ENCODE data around the gene FPR1. TPM values are rescaled to one million over a fixed set of nuclear protein-coding genes. Genes with fewer than 3 reads are reported as not detected.
A peak's percentile ranks its signal among the peaks of the same experiment; 100 is the strongest.

FPR1 gene
- total RNA-seq, 2 donors from 2014 or later, result 4.4 to 22.7 TPM

DNA sequence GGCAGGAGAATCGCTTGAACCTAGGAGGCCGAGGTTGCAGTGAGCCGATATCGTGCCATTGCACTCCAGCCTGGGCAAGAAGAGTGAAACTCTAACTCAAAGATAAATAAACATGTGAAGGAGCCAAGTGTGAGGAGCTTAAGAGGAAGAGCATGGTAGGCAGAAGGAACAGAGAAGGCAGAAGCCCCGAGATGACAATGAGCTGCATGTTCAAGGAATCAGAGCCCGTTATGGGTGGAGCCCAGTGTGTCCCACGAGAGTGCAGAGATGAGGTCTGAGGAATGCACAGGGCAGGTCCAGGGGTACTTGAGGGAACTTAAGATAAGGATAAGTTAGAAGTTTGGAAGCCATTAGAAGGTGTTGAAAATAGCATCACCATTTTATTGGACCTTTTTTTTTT is 10.0 kb upstream of the FPR1 start:
- no peaks in the 10 kb centered on the region for H3K36me3 ChIP-seq
- H3K27me3 ChIP-seq, result no peaks in the 10 kb centered on the region
- TF ChIP-seq, protein P1, sequence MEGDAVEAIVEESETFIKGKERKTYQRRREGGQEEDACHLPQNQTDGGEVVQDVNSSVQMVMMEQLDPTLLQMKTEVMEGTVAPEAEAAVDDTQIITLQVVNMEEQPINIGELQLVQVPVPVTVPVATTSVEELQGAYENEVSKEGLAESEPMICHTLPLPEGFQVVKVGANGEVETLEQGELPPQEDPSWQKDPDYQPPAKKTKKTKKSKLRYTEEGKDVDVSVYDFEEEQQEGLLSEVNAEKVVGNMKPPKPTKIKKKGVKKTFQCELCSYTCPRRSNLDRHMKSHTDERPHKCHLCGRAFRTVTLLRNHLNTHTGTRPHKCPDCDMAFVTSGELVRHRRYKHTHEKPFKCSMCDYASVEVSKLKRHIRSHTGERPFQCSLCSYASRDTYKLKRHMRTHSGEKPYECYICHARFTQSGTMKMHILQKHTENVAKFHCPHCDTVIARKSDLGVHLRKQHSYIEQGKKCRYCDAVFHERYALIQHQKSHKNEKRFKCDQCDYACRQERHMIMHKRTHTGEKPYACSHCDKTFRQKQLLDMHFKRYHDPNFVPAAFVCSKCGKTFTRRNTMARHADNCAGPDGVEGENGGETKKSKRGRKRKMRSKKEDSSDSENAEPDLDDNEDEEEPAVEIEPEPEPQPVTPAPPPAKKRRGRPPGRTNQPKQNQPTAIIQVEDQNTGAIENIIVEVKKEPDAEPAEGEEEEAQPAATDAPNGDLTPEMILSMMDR (IDR thresholded peaks at IDR 0.05), result no peak
- H3K9me3 ChIP-seq, result no peaks in the 10 kb centered on the region
- H3K27ac ChIP-seq, result no peak overlapping the region
- no peak overlapping the region for H3K4me3 ChIP-seq
- H3K4me1 ChIP-seq, result no peaks in the 10 kb centered on the region
- DNase-seq (ENCODE audit: low spot score), result no peak

DNA sequence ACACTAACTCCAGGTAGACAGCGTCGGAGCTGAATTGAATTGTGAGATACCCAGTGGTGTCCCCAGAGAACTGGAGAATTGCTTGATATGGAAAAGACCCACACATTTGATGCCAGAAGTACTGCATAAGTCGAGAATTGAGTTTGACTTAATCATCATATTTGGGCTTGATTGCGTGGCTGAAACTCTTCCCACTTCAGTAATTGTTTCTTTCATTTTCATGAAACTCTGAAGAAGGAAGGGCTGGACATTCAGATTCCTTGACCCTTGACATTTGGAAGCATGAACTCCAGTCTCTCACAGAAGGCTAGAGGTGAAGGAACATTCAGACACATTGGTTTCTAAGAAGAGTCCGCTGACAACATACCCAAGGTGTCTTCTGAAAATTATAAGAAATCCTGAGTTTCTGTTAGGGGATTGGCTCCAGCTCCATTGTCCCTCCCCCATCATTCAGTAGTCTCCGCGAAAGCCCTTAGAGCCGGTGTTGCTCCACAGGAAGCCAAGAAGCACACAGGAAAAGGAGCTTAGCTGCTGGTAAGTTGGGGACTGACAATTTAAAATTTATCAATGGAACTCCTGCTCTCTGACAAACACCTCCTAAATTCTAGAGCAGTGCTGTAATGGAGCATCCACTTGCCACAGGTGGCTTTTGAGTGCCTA is 9.1 kb upstream of the FPR1 start, which contains the start of gene FPR2:
FPR2 (plus strand) TSS at position 484 of the 660 bp plus-strand sequence. CDS start 7,479 bp downstream, outside the sequence.
- H3K4me1 ChIP-seq, result no peaks in the 10 kb centered on the region
- H3K36me3 ChIP-seq, result no peaks in the 10 kb centered on the region
- TF ChIP-seq, protein P1 (IDR thresholded peaks at IDR 0.05), result no peak
- no peak within 1 kb of the TSS for H3K27ac ChIP-seq
- H3K4me3 ChIP-seq, result no peak within 1 kb of the TSS
- H3K27me3 ChIP-seq, result no peaks in the 10 kb centered on the region
- no peaks in the 10 kb centered on the region for H3K9me3 ChIP-seq
- DNase-seq (ENCODE audit: low spot score), result no peak

DNA sequence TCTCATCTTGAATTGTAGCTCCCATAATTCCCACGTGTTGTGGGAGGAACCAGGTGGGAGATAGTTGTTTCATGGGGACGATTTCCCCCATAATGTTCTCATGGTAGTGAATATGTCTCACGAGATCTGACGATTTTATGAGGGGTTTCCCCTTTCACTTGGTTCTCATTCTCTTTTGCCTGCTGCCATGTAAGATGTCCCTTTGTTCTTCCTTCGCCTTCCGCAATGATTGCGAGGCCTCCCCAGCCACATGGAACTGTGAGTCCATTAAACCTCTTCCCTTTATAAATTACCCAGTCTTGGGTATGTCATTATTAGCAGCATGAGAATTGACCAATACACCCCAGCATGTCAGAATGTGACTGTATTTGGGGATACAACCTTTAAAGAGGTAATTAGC is 3.9 kb upstream of the FPR1 start:
- H3K4me3 ChIP-seq, result no peak overlapping the region
- no peaks in the 10 kb centered on the region for H3K4me1 ChIP-seq
- no peaks in the 10 kb centered on the region for H3K27me3 ChIP-seq
- no peaks in the 10 kb centered on the region for H3K9me3 ChIP-seq
- no peak for DNase-seq (ENCODE audit: low spot score)
- H3K36me3 ChIP-seq, result no peaks in the 10 kb centered on the region
- H3K27ac ChIP-seq, result no peak overlapping the region
- TF ChIP-seq, protein P1 (IDR thresholded peaks at IDR 0.05), result no peak

DNA sequence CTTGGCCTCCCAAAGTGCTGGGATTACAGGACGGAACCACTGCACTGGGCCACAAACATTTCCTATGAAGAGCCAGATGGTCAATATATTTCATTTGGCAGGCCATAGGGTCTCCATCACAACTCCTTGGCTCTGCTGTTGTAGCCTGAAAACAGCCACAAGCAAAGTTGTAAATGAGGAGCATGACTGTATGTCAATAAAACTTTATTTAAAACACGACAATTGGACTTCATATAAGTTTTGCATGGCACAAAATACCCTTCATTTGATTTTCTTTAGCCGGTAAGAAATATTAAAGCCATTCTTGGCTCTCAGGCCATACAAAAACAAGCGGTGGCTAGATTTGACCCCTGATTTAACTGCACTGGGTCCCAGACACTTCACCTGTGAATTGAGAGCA is 3.1 kb upstream of the FPR1 start:
- TF ChIP-seq, protein P1 (IDR thresholded peaks at IDR 0.05), result no peak
- no peak overlapping the region for H3K4me3 ChIP-seq
- H3K36me3 ChIP-seq, result no peaks in the 10 kb centered on the region
- H3K27me3 ChIP-seq, result no peaks in the 10 kb centered on the region
- no peaks in the 10 kb centered on the region for H3K9me3 ChIP-seq
- no peaks in the 10 kb centered on the region for H3K4me1 ChIP-seq
- H3K27ac ChIP-seq, result peak overlapping the region in 1 of 2 donors; percentile 3
- no peak for DNase-seq (ENCODE audit: low spot score)

DNA sequence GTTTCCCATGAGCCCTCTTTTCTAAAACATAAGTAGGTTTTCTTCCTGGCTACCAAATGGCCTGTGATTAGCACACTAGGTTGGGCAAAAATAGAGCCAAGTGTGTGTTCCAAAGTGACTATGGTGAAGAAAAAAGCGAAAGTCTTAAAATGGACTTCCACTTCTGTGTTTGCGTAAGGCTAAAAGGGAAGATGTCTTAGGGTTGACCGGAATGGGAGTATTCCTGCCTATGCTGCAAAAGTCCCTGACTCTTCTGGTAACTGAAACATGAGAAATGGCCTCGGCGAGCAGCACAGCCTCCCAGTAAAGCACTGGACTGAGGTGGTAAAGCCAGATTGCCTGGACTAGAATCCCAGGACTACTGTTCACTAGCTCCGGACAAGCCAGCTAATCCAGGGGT is 2.4 kb upstream of the FPR1 start:
- no peak for DNase-seq (ENCODE audit: low spot score)

More for the DNA sequence above, 2.4 kb upstream of the FPR1 start:
- TF ChIP-seq, protein P1 (IDR thresholded peaks at IDR 0.05), result no peak
- H3K36me3 ChIP-seq, result no peaks in the 10 kb centered on the region
- H3K27me3 ChIP-seq, result no peaks in the 10 kb centered on the region
- peak overlapping the region in 1 of 2 donors; percentile 3 for H3K27ac ChIP-seq
- no peaks in the 10 kb centered on the region for H3K4me1 ChIP-seq
- no peak overlapping the region for H3K4me3 ChIP-seq
- no peaks in the 10 kb centered on the region for H3K9me3 ChIP-seq

All from right atrium auricular region (tissue), 2 donors.